ENCODE results near the gene PDZRN3.

The PDZRN3 gene

DNA sequence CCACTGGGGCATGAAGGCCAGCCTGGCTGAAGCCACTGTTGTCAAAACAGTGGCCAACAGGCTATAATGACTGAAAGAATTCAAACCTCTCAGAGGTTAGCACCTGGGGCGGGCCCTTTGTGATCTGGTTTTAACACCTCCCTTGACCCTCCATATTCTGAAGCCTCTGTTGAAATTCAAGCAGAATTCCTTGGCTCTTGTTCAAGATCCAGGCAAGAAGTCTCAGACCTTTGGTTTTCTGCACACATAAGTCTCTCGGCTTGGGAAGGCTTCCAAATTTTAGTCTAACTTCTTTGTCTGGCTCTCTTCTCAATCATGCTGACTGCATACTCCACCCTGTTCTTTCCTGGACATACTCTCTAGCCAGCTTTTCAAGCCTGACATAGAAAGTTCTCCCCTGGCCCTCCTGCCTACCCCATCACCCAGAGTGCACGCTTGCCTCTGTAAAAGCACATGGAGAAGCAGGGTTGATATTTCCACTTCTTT is 144.5 kb downstream of the PDZRN3 start:
- no peak overlapping the region for H3K27ac ChIP-seq (ENCODE audit: poor library complexity, severe bottlenecking)
- no peaks in the 10 kb centered on the region for H3K36me3 ChIP-seq (ENCODE audit: low read depth)
- H3K4me1 ChIP-seq (ENCODE audit: insufficient read depth, poor library complexity, severe bottlenecking): no peaks in the 10 kb centered on the region
- ATAC-seq (ENCODE audit: low read depth) (no peak), DNase-seq (ENCODE audit: low spot score) (no peak)
- TF ChIP-seq, protein P1, sequence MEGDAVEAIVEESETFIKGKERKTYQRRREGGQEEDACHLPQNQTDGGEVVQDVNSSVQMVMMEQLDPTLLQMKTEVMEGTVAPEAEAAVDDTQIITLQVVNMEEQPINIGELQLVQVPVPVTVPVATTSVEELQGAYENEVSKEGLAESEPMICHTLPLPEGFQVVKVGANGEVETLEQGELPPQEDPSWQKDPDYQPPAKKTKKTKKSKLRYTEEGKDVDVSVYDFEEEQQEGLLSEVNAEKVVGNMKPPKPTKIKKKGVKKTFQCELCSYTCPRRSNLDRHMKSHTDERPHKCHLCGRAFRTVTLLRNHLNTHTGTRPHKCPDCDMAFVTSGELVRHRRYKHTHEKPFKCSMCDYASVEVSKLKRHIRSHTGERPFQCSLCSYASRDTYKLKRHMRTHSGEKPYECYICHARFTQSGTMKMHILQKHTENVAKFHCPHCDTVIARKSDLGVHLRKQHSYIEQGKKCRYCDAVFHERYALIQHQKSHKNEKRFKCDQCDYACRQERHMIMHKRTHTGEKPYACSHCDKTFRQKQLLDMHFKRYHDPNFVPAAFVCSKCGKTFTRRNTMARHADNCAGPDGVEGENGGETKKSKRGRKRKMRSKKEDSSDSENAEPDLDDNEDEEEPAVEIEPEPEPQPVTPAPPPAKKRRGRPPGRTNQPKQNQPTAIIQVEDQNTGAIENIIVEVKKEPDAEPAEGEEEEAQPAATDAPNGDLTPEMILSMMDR (IDR thresholded peaks at IDR 0.05; ENCODE audit: poor library complexity, severe bottlenecking): no peak
- no peaks in the 10 kb centered on the region for H3K9me3 ChIP-seq (ENCODE audit: severe bottlenecking)
- H3K27me3 ChIP-seq (ENCODE audit: insufficient read depth, poor library complexity, severe bottlenecking): peaks cover 5% of the 10 kb centered on the region
- no peak overlapping the region for H3K4me3 ChIP-seq (ENCODE audit: severe bottlenecking)

DNA sequence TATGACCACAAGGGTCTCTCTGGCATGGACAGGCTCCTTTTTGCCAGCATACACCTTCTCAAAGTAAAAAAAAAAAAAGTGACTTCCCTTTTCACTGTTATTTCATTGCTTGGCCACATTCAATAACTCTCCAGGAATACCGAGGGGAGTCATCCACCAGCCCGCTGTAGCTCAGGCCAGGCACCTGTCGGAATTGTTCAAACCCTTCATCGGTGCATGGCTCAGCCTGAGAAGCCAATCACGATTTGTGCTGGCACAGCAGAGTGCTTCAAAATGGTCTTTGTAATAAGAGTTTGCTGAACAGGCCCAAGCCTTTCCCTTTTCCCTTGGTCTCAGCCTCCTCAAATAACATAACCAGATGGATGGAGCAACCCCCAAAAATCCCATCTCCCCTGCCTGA is 145.4 kb downstream of the PDZRN3 start:
- H3K4me1 ChIP-seq (ENCODE audit: insufficient read depth, poor library complexity, severe bottlenecking): no peaks in the 10 kb centered on the region
- H3K27me3 ChIP-seq (ENCODE audit: insufficient read depth, poor library complexity, severe bottlenecking): peaks cover 5% of the 10 kb centered on the region
- H3K4me3 ChIP-seq (ENCODE audit: severe bottlenecking): no peak overlapping the region
- H3K27ac ChIP-seq (ENCODE audit: poor library complexity, severe bottlenecking): no peak overlapping the region
- DNase-seq (ENCODE audit: low spot score) (no peak), ATAC-seq (ENCODE audit: low read depth) (no peak)
- TF ChIP-seq, protein P1 (IDR thresholded peaks at IDR 0.05; ENCODE audit: poor library complexity, severe bottlenecking): no peak
- H3K36me3 ChIP-seq (ENCODE audit: low read depth): no peaks in the 10 kb centered on the region
- H3K9me3 ChIP-seq (ENCODE audit: severe bottlenecking): no peaks in the 10 kb centered on the region

DNA sequence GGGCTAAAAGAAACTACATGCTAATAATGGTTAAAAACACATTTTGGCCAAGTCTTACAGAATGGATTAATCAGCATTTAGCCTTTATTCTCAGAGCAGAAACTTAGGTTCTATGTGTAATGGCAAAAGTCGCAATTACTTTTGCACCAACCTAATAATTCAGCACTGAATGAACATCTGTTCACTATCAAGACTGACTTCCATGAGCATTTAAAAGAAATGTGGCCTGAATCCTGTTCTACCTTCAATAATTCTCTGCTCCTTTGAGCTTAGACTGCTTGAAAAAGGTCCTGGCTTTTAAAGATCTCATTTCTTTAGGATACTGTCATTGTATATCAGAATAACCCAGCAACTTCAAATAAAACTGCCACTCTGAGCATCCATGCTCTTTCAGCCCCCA is 145.9 kb downstream of the PDZRN3 start:
- ATAC-seq (ENCODE audit: low read depth): no peak
- H3K4me3 ChIP-seq (ENCODE audit: severe bottlenecking): no peak overlapping the region
- TF ChIP-seq, protein P1 (IDR thresholded peaks at IDR 0.05; ENCODE audit: poor library complexity, severe bottlenecking): no peak
- DNase-seq (ENCODE audit: low spot score): no peak
- H3K9me3 ChIP-seq (ENCODE audit: severe bottlenecking): no peaks in the 10 kb centered on the region
- no peak overlapping the region for H3K27ac ChIP-seq (ENCODE audit: poor library complexity, severe bottlenecking)
- peaks cover 5% of the 10 kb centered on the region for H3K27me3 ChIP-seq (ENCODE audit: insufficient read depth, poor library complexity, severe bottlenecking)
- H3K36me3 ChIP-seq (ENCODE audit: low read depth): no peaks in the 10 kb centered on the region
- H3K4me1 ChIP-seq (ENCODE audit: insufficient read depth, poor library complexity, severe bottlenecking): no peaks in the 10 kb centered on the region

GRCh38 chr3:73475717-73476116 is 149.0 kb downstream of the PDZRN3 start:
- ATAC-seq (ENCODE audit: low read depth) (no peak), DNase-seq (ENCODE audit: low spot score) (no peak)
- Histone ChIP-seq H3K27ac (ENCODE audit: poor library complexity, severe bottlenecking) (no peak overlapping the region), H3K4me1 (ENCODE audit: insufficient read depth, poor library complexity, severe bottlenecking) (no peaks in the 10 kb centered on the region), H3K9me3 (ENCODE audit: severe bottlenecking) (no peaks in the 10 kb centered on the region), H3K4me3 (ENCODE audit: severe bottlenecking) (no peak overlapping the region), H3K27me3 (ENCODE audit: insufficient read depth, poor library complexity, severe bottlenecking) (no peaks in the 10 kb centered on the region), H3K36me3 (ENCODE audit: low read depth) (no peaks in the 10 kb centered on the region)
- TF ChIP-seq, protein P1 (IDR thresholded peaks at IDR 0.05; ENCODE audit: poor library complexity, severe bottlenecking): no peak

DNA sequence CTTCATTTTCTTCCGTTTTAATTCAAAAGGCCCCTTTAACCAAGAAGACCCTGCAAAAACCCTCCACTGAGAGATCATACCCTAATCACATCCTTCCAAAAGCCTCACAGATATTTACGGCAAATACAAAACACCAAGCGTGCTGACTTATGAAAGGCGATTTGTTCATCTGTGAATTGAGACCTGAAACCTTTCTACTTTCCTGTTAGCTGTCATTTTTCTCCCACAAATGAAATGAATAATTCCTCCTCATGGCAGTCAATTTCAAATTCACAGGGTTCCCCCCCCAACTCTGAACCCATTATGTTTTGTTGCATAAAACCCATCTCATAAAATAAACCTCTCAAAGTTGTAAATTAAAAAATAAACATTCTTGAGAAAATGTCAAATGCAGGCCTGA is 149.6 kb downstream of the PDZRN3 start:
- TF ChIP-seq, protein P1 (IDR thresholded peaks at IDR 0.05; ENCODE audit: poor library complexity, severe bottlenecking): no peak
- no peak for ATAC-seq (ENCODE audit: low read depth)

More for the DNA sequence above, 149.6 kb downstream of the PDZRN3 start:
- no peak for DNase-seq (ENCODE audit: low spot score)
- Histone ChIP-seq H3K27ac (ENCODE audit: poor library complexity, severe bottlenecking) (no peak overlapping the region), H3K9me3 (ENCODE audit: severe bottlenecking) (no peaks in the 10 kb centered on the region), H3K36me3 (ENCODE audit: low read depth) (no peaks in the 10 kb centered on the region), H3K27me3 (ENCODE audit: insufficient read depth, poor library complexity, severe bottlenecking) (no peaks in the 10 kb centered on the region), H3K4me1 (ENCODE audit: insufficient read depth, poor library complexity, severe bottlenecking) (no peaks in the 10 kb centered on the region), H3K4me3 (ENCODE audit: severe bottlenecking) (no peak overlapping the region)
